B cell (primary cell): ENCODE results near the gene LRTM1. TPM values are rescaled to one million over a fixed set of nuclear protein-coding genes. Genes with fewer than 3 reads are reported as not detected.

ENCODE experiments used
- ATAC-seq: fragments of 200-7000 bp; cut with Tn5 transposase; one replicate; pipeline ENCODE4 v1.10.0; 2021; ENCODE audit warnings: low read depth, mild to moderate bottlenecking, moderate number of reproducible peaks, moderate library complexity
- CTCF ChIA-PET: fragments of 350-600 bp; sonication (Branson Sonifier 250); formaldehyde crosslinking; loops from one replicate; lab custom pipeline; 2021; ENCODE audit warnings: antibody characterized with exemption, inconsistent platforms; lab: Charles Lee
- POLR2A ChIA-PET: fragments of 350-600 bp; sonication (Branson Sonifier 250); formaldehyde crosslinking; loops from one replicate; lab custom pipeline; 2021; ENCODE audit warnings: antibody characterized with exemption; lab: Charles Lee
- DNase-seq: peaks from one replicate; pipeline ENCODE4 v3.0.0; 2013
- H2AFZ ChIP-seq: 2 replicates; pipeline ENCODE4 v1.6.1; 2012; ENCODE audit warnings: mild to moderate bottlenecking, low read depth, low read length; ENCODE audit not compliant: insufficient read depth, poor library complexity, severe bottlenecking
- H3K27ac ChIP-seq, 2 donors: 1 replicate in 1 of 2; 2 replicates in 1 of 2; pipeline ENCODE4 v1.5.1; 2012 to 2013; ENCODE audit warnings: low read length in 2 of 2, mild to moderate bottlenecking in 2 of 2, moderate library complexity in 1 of 2
- H3K27me3 ChIP-seq, 4 experiments: fragments of 200-600 bp in 1 of 4; sonication (generic) in 1 of 4; replicated peaks in 1 of 4; 1 replicate in 2 of 4; 2 replicates in 2 of 4; pipeline versions ENCODE4 v1.6.1 to v1.7.0; 2013 to 2016; ENCODE audit warnings: low read length in 3 of 4, mild to moderate bottlenecking in 2 of 4, mixed read lengths in 1 of 4, moderate library complexity in 1 of 4; ENCODE audit not compliant: insufficient read depth in 4 of 4, control insufficient read depth in 3 of 4; ENCODE audit errors: control extremely low read depth in 1 of 4
- H3K36me3 ChIP-seq, 2 experiments: replicated peaks in 1 of 2; 1 replicate in 1 of 2; 2 replicates in 1 of 2; pipeline versions ENCODE4 v1.6.1 to v1.7.1; 2013; ENCODE audit warnings: low read length in 1 of 2; ENCODE audit not compliant: insufficient read depth in 2 of 2, control insufficient read depth in 1 of 2; ENCODE audit errors: control extremely low read depth in 1 of 2, extremely low read depth in 1 of 2
- H3K4me1 ChIP-seq, 2 donors: fragments of 200-600 bp in 1 of 2; sonication (generic) in 1 of 2; 1 replicate in 1 of 2; 2 replicates in 1 of 2; pipeline versions ENCODE4 v1.5.1 to v1.6.1; 2013 to 2017; ENCODE audit warnings: low read length in 2 of 2; ENCODE audit not compliant: control insufficient read depth in 2 of 2, insufficient read depth in 2 of 2
- H3K4me2 ChIP-seq: replicated peaks from 2 replicates; pipeline ENCODE3; 2012; ENCODE audit warnings: mild to moderate bottlenecking, low read depth, low read length; ENCODE audit not compliant: poor library complexity, severe bottlenecking
- H3K4me3 ChIP-seq, 5 experiments: fragments of 200-600 bp in 1 of 5; sonication (generic) in 1 of 5; 1 replicate in 3 of 5; 2 replicates in 2 of 5; pipeline versions ENCODE4 v1.5.1 to v1.7.0; 2011 to 2016; ENCODE audit warnings: low read length in 4 of 5, mild to moderate bottlenecking in 4 of 5, low read depth in 2 of 5, control low read depth in 1 of 5, moderate library complexity in 1 of 5; ENCODE audit not compliant: insufficient read depth in 1 of 5; ENCODE audit errors: control extremely low read depth in 1 of 5, extremely low read depth in 1 of 5
- H3K79me2 ChIP-seq: fragments of 200-600 bp; sonication (generic); one replicate; pipeline ENCODE4 v1.6.0; 2016; ENCODE audit warnings: low read length; ENCODE audit not compliant: control insufficient read depth, insufficient read depth
- H3K9ac ChIP-seq: fragments of 200-600 bp; sonication (generic); 2 replicates; pipeline ENCODE4 v1.6.1; 2017; ENCODE audit warnings: mild to moderate bottlenecking, low read length, moderate library complexity
- H3K9me3 ChIP-seq, 3 donors: one replicate each; pipeline versions ENCODE4 v1.6.1 to v1.7.1; 2013; ENCODE audit warnings: low read length in 2 of 3; ENCODE audit not compliant: control insufficient read depth in 2 of 3, insufficient read depth in 1 of 3; ENCODE audit errors: control extremely low read depth in 1 of 3
- H4K20me1 ChIP-seq: 2 replicates; pipeline ENCODE4 v1.6.0; 2012; ENCODE audit warnings: mild to moderate bottlenecking, low read length; ENCODE audit not compliant: insufficient read depth, control insufficient read depth, poor library complexity, severe bottlenecking
- H3K27ac Mint-ChIP-seq: one replicate; pipeline ENCODE4 v1.8.0; 2021; ENCODE audit warnings: mixed read lengths
- H3K27me3 Mint-ChIP-seq: one replicate; pipeline ENCODE4 v1.8.0; 2021; ENCODE audit warnings: mixed read lengths
- H3K4me1 Mint-ChIP-seq: one replicate; pipeline ENCODE4 v1.8.0; 2021; ENCODE audit warnings: mixed read lengths
- H3K4me3 Mint-ChIP-seq: one replicate; pipeline ENCODE4 v1.8.0; 2021; ENCODE audit warnings: mixed read lengths
- H3K9me3 Mint-ChIP-seq: one replicate; pipeline ENCODE4 v1.8.0; 2022; ENCODE audit warnings: mixed read lengths; ENCODE audit not compliant: insufficient read depth
- EZH2 ChIP-seq: IDR thresholded peaks from 2 replicates; pipeline ENCODE4 v1.6.1; 2012; ENCODE audit warnings: borderline replicate concordance, low read depth, mild to moderate bottlenecking, moderate library complexity, low read length; ENCODE audit not compliant: insufficient read depth, poor library complexity, severe bottlenecking
- WGBS: methylation state at CpG from one replicate; pipeline ENCODE4 v1.1.5; 2013; ENCODE audit warnings: missing lambda C conversion rate; ENCODE audit not compliant: insufficient coverage; 5-methylcytosine and 5-hydroxymethylcytosine counted together
- intact Hi-C: fragments of 100-400 bp; cut with micrococcal nuclease; formaldehyde crosslinking; loops from one replicate; pipeline ENCODE4 v1.10.0; 2022
- polyA plus RNA-seq: library from polyadenylated mRNA; depleted of rRNA; stranded (reverse); fragments of >200 nt; gene quantifications from 2 replicates; pipeline ENCODE4 v1.2.3, GENCODE V29; 2012
- total RNA-seq, 2 donors: library from RNA; stranded (reverse); fragments of 120-200 nt in 1 of 2; gene quantifications; 1 replicate in 1 of 2; 2 replicates in 1 of 2; pipeline versions ENCODE4 v1.2.3 to v1.2.4, GENCODE V29; 2013 to 2022
- TF ChIP-seq, protein P1 (sequence below): fragments of 200-600 bp; IDR thresholded peaks from one replicate; pipeline ENCODE4 v1.8.0; 2022; ENCODE audit warnings: antibody characterized with exemption, mild to moderate bottlenecking

LRTM1 gene
- total and polyA plus RNA-seq, 2 donors (not counting 1 experiment from before 2014, with no cell fraction given): not detected

DNA sequence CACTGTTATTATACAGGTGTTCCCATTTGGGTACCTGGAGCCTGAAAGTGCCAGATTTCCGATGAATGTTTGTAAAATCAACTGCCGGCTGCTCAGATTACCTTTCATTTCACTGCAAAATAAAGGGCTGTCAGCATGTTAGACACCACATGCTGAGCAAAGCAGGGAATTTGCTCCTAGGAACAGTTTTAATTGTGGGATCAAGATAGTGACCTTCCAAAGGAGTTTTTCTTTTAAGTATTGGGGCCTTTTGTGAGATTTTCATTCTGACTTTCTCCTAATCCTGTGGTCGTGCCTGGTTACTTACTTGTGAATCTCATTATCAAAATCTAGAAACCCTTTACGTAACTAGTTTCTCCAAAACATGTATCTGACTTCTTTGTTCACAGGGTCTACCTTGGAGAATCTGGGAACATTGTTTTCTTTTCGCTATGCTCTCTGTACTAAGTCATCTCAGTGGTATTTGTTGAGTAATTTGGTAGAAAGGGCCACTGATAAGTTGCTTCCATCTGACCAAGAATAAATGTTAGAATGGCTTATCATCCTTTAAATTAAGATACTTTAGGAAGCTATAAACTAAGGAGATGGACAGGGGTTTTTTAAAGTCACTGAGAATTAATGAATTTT lies 40.8 kb upstream of the LRTM1 start:
- Histone ChIP-seq H3K4me1 (no peaks in the 10 kb centered on the region), H3K27me3 (no peaks in the 10 kb centered on the region), H3K9me3 (peaks cover 0 to 6% (median 0%) of the 10 kb centered on the region in 3 donors), H3K9ac (no peak overlapping the region), H3K36me3 (no peaks in the 10 kb centered on the region), H3K79me2 (no peaks in the 10 kb centered on the region), H3K4me3 (no peak overlapping the region), H2AFZ (no peak overlapping the region), H3K4me2 (no peak overlapping the region), H3K27ac (no peak overlapping the region), H4K20me1 (no peaks in the 10 kb centered on the region)
- intact Hi-C loops: no loop called here
- H3K4me1 Mint-ChIP-seq: no peaks in the 10 kb centered on the region
- H3K9me3 Mint-ChIP-seq: no peaks in the 10 kb centered on the region
- no peak overlapping the region for H3K27ac Mint-ChIP-seq
- ATAC-seq (no peak), DNase-seq (no peak)
- TF ChIP-seq EZH2: no peak
- TF ChIP-seq, protein P1, sequence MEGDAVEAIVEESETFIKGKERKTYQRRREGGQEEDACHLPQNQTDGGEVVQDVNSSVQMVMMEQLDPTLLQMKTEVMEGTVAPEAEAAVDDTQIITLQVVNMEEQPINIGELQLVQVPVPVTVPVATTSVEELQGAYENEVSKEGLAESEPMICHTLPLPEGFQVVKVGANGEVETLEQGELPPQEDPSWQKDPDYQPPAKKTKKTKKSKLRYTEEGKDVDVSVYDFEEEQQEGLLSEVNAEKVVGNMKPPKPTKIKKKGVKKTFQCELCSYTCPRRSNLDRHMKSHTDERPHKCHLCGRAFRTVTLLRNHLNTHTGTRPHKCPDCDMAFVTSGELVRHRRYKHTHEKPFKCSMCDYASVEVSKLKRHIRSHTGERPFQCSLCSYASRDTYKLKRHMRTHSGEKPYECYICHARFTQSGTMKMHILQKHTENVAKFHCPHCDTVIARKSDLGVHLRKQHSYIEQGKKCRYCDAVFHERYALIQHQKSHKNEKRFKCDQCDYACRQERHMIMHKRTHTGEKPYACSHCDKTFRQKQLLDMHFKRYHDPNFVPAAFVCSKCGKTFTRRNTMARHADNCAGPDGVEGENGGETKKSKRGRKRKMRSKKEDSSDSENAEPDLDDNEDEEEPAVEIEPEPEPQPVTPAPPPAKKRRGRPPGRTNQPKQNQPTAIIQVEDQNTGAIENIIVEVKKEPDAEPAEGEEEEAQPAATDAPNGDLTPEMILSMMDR: no peak
- POLR2A ChIA-PET: no interaction called here
- CTCF ChIA-PET: no interaction called here
- no peaks in the 10 kb centered on the region for H3K27me3 Mint-ChIP-seq
- no peak overlapping the region for H3K4me3 Mint-ChIP-seq
- WGBS: 100% methylated on average over 2 of the region's 5 CpGs

DNA sequence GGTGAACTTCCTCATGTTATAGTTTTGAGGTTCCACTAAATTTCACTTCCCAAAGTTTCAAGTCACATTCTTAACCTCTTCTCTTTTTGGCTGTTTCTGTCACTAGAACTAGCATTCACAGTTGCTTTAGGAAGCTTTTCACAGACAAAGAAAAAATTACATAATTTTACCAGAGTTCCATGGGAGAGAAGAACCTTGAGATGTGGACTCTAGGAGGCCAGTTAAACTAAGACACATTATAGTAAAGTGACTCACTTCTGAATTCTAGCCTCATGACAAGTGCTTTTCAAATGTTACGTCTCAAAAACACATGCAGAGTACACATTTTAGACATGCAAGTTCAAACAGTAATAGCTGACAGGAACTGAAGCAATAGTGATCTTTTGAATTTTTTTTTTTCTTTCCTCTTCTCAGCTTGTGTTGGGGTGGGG lies 39.9 kb upstream of the LRTM1 start:
- ATAC-seq: no peak
- TF ChIP-seq, protein P1: no peak
- no peak for TF ChIP-seq EZH2
- no peaks in the 10 kb centered on the region for H3K9me3 Mint-ChIP-seq
- intact Hi-C loops: no loop called here
- no peaks in the 10 kb centered on the region for H3K27me3 Mint-ChIP-seq
- no peak overlapping the region for H3K9ac ChIP-seq
- H3K4me1 Mint-ChIP-seq: no peaks in the 10 kb centered on the region
- no peaks in the 10 kb centered on the region for H3K79me2 ChIP-seq
- no peak overlapping the region for H2AFZ ChIP-seq
- DNase-seq: no peak
- H4K20me1 ChIP-seq: no peaks in the 10 kb centered on the region
- no CpG with 5 or more reads among the region's 1 CpG for WGBS
- no peak overlapping the region for H3K27ac Mint-ChIP-seq
- peaks cover 0 to 4% (median 0%) of the 10 kb centered on the region in 3 donors for H3K9me3 ChIP-seq
- POLR2A ChIA-PET: no interaction called here
- H3K27me3 ChIP-seq: no peaks in the 10 kb centered on the region
- H3K4me3 ChIP-seq: no peak overlapping the region
- H3K36me3 ChIP-seq: no peaks in the 10 kb centered on the region
- no peaks in the 10 kb centered on the region for H3K4me1 ChIP-seq
- CTCF ChIA-PET: no interaction called here
- H3K27ac ChIP-seq: no peak overlapping the region
- no peak overlapping the region for H3K4me3 Mint-ChIP-seq
- no peak overlapping the region for H3K4me2 ChIP-seq
